ENCODE measurements around the gene ERV3-1. TPM values are rescaled to one million over a fixed set of nuclear protein-coding genes. Genes with fewer than 3 reads are reported as not detected.

The ERV3-1 gene
- total and polyA plus RNA-seq, 12 donors, result 2.0 to 9.3 (median 6.0) TPM

DNA sequence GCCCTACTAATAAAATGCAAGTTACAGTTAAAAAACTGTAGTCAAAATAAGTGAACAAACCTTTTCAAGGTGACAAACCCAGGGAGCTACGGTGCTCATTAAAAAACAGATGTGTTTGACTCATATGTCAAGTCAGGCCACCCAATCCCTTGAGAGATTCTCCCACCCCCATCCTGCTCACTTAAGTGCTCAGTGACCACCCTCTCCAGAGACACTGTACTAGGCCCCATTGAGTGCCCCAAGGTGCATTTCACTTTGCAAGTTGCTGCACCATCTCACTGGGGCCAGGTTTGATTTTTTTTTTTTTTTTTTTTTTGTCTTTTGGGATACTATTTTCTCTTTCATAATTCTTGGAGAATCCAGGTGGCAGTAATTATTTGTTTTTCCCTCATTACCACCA is 1.9 kb downstream of the ERV3-1 start:
- TF ChIP-seq, protein P1, sequence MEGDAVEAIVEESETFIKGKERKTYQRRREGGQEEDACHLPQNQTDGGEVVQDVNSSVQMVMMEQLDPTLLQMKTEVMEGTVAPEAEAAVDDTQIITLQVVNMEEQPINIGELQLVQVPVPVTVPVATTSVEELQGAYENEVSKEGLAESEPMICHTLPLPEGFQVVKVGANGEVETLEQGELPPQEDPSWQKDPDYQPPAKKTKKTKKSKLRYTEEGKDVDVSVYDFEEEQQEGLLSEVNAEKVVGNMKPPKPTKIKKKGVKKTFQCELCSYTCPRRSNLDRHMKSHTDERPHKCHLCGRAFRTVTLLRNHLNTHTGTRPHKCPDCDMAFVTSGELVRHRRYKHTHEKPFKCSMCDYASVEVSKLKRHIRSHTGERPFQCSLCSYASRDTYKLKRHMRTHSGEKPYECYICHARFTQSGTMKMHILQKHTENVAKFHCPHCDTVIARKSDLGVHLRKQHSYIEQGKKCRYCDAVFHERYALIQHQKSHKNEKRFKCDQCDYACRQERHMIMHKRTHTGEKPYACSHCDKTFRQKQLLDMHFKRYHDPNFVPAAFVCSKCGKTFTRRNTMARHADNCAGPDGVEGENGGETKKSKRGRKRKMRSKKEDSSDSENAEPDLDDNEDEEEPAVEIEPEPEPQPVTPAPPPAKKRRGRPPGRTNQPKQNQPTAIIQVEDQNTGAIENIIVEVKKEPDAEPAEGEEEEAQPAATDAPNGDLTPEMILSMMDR (IDR thresholded peaks at IDR 0.05), result no peak
- Histone ChIP-seq H3K27ac (no peak overlapping the region), H3K4me3 (peak overlapping the region in 2 of 10 donors; percentile 73 to 91), H3K36me3 (peaks cover 0 to 11% (median 0%) of the 10 kb centered on the region in 9 donors), H3K27me3 (no peaks in the 10 kb centered on the region), H3K4me1 (peaks cover 7 to 67% (median 44%) of the 10 kb centered on the region in 9 donors), H3K9me3 (peaks cover 0 to 23% (median 0%) of the 10 kb centered on the region in 11 donors)
- 65 to 77% methylated on average over 1 of the region's 1 CpG for WGBS, 2 donors
- intact Hi-C loops (cut with DNase I), result no loop called here
- no peak for ATAC-seq
- no peak for DNase-seq

DNA sequence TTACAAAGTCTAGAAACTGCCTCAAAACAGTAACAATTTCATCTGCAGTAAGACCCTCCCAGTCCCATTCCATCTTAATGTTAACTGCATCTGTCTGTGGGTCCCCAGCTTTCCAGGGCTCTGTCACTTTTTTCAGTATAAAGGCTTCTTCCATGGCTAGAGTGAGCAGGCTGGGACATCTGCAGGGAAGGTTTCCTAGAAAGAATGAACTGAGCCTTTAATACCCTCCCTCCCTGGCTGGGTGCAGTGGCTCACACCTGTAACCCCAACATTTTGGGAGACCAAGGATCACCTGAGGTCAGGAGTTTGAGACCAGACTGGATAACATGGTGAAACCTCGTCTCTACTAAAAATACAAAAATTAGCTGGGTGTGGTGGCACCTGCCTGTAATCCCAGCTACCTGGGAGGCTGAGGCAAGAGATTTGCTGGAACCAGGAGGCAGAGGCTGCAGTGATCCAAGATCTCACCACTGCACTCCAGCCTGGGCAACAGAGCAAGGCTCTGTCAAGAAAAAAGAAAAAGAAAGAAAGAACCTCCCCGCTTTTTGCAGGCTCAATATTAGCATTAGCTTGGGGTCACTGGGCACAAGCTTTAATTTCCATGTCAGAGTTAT is 3.4 kb downstream of the ERV3-1 start:
- no peak overlapping the region for H3K4me3 ChIP-seq
- H3K4me1 ChIP-seq, result peaks cover 7 to 82% (median 53%) of the 10 kb centered on the region in 9 donors
- TF ChIP-seq, protein P1 (IDR thresholded peaks at IDR 0.05), result no peak

DNA sequence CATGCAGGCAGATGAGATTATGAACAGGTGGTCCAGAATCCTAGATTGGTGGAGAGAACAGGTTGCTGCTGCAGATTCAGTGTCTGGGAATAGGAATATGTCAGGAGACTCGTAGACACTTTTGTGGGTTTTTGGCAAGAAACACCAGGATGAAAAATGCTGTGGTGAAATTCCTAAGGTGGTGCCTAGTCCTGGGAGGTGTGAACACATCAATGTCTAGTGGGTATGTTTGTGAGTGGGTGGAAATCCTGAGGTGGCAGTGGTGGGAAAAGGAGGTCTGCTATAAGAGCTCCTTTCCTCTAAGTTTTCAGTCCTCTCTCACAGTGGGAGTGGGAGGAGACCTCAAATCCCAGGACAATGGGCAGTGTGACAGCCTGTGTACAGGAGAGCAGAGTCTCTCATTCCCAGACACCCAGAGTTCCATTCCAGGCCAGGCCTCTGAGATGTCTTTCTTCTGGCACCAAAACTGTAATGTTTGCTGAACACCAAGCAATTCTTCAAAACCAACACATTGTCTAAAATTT is 5.1 kb downstream of the ERV3-1 start:
- peaks cover 7 to 84% (median 48%) of the 10 kb centered on the region in 9 donors for H3K4me1 ChIP-seq
- intact Hi-C loops (cut with DNase I), result no loop called here

More for the DNA sequence above, 3.4 kb downstream of the ERV3-1 start:
- Histone ChIP-seq H3K36me3 (peaks cover 0 to 15% (median 0%) of the 10 kb centered on the region in 9 donors), H3K9me3 (peaks cover 0 to 38% (median 0%) of the 10 kb centered on the region in 11 donors), H3K27me3 (no peaks in the 10 kb centered on the region), H3K27ac (peak overlapping the region in 2 of 10 donors; percentile 3 to 14)
- WGBS, 2 donors, result 95 to 98% methylated on average over 2 of the region's 2 CpGs
- no peak for ATAC-seq
- no peak for DNase-seq
- intact Hi-C loops (cut with DNase I), result no loop called here

More for the DNA sequence above, 5.1 kb downstream of the ERV3-1 start:
- H3K4me3 ChIP-seq, result no peak overlapping the region
- no peaks in the 10 kb centered on the region for H3K27me3 ChIP-seq
- DNase-seq (no peak), ATAC-seq (no peak)
- H3K9me3 ChIP-seq, result peaks cover 0 to 56% (median 0%) of the 10 kb centered on the region in 11 donors
- no peak overlapping the region for H3K27ac ChIP-seq
- H3K36me3 ChIP-seq, result peaks cover 0 to 15% (median 0%) of the 10 kb centered on the region in 9 donors
- TF ChIP-seq, protein P1 (IDR thresholded peaks at IDR 0.05), result no peak
- 0% methylated on average over 1 of the region's 1 CpG for WGBS, 2 donors

All from heart right ventricle (tissue), 16 donors.